HTERT RPE-1 (cell line): ENCODE data around the gene C1orf122.

Source experiments
- in situ Hi-C: fragments of 300-500 bp; cut with MboI; formaldehyde crosslinking; loops from 4 replicates; pipeline ENCODE4 v1.14.3; 2020; ENCODE audit warnings: low sequenced_read_pairs

Gene C1orf122

GRCh38 chr1:37844536-37844935 lies 36.9 kb downstream of the C1orf122 start:
- in situ Hi-C loops: no loop called here

DNA sequence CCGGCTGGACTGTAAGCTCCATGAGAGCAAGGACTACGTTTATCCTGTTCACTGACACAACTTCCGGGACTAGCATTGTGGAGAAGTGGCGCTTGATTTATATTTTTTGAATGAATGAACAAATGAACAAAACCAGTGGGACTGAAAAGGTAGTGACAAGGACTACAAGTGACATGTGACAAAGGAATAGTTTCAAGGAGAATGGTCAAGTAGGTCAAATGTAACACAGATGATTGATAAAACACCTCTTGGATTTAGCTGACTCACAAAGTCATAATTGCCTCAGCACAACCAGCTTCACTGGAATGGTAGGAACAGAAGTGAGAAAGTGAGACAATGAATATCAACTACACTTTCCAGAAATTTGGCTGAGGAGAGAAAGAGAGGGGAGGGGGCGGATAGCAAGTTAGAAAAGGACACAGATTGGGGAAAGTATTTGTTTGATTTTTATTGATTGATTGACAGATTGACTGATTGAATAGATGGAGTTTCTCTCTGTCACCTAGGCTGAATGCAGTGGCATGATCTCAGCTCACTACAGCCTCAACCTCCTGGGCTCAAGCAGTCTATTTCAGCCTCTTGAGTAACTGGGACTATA lies 37.6 kb downstream of the C1orf122 start:
- in situ Hi-C loops: no loop called here

DNA sequence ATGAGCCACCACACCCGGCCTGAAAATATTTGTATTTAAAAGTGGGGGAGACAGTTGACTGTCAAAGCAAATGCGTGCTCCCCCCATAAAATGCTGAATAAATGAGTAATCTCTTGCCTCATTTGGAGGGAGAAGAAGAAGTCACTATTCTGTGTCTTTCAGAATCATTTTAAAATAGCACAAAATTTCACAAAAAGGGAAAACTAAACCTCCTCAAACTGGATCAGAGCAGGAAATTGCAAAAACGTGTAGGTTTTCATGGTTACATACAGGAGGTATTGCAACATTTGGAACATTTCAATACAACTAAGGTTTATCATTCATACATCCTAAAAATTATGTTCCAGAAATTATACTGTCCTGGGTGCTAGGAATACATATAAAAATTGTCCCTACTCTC lies 38.2 kb downstream of the C1orf122 start:
- in situ Hi-C loops: no loop called here

DNA sequence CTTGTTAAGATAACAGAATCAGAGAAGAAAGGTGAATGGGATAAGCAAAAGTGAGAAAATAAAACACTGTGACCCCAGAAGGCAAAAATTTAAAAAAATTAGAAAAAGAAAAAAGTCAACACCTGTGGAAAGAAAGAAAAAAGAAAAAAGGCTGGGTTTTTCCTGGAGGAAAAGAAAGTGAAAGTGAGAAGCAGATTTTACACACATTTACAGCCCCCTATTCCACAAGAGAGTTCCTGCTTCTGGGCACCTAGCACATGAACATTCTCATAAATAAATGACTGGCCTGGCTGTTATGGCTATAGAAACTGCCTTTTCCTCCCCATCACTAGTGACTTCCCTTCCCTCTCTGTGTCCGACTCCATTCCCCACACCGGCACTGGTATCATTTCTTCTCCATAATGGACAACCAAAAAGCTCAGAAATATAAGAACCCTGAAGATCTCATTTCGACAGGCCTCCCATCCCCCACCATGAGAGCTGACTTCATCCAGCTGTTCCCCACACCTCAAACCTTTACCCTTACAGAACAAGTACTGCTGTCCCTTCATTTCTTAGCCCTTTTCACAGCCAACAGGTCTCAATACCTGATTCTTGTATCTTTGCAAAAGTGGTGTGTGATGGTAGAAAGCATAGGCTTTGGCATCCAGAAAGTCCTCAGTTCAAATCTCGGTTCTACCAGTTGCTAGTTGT lies 39.2 kb downstream of the C1orf122 start:
- in situ Hi-C loops: no loop called here

GRCh38 chr1:37849480-37849879 lies 41.9 kb downstream of the C1orf122 start:
- in situ Hi-C loops: no loop called here

GRCh38 chr1:37850352-37850955 lies 42.9 kb downstream of the C1orf122 start:
- in situ Hi-C loops: no loop called here

- in situ Hi-C loops: no loop called here
Measured at GRCh38 chr1:37851262-37851661, 43.7 kb downstream of the C1orf122 start.

- in situ Hi-C loops: no loop called here
Measured at GRCh38 chr1:37851782-37852210, 44.2 kb downstream of the C1orf122 start.

DNA sequence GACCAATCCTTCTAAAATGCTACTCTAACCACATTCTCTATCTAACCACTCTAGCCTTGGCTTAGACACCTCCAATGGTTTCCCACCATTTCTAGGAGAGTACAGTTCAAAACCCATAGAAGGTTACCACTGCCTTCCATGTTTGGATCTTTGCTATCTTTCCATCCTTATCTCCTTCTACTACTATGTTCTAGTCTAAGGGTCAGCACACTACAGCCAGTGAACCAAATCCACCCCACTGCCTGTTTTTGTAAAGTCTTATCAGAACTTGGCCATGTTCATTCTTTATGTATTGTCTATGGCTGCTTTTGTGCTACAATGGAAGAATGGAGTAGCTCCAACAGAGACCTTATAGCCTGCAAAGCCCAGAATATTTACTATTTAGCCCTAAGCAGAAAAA lies 45.6 kb downstream of the C1orf122 start:
- in situ Hi-C loops: no loop called here

- in situ Hi-C loops: no loop called here
Measured at GRCh38 chr1:37854406-37854805, 46.8 kb downstream of the C1orf122 start.
